WI38 (cell line): ENCODE results near the gene WDR86.

Experiments used
- H3K4me3 ChIP-seq: 2 replicates; pipeline ENCODE4 v1.5.1; 2011; ENCODE audit warnings: low read depth, mild to moderate bottlenecking, control low read depth, low read length
- CTCF ChIP-seq: IDR thresholded peaks from 2 replicates; pipeline ENCODE4 v1.5.1; 2012; ENCODE audit warnings: low read depth, mild to moderate bottlenecking, control low read depth, low read length

WDR86 gene

GRCh38 chr7:151338809-151339208 lies 71.0 kb downstream of the WDR86 start:
- H3K4me3 ChIP-seq, result no peak overlapping the region
- TF ChIP-seq CTCF, result no peak

DNA sequence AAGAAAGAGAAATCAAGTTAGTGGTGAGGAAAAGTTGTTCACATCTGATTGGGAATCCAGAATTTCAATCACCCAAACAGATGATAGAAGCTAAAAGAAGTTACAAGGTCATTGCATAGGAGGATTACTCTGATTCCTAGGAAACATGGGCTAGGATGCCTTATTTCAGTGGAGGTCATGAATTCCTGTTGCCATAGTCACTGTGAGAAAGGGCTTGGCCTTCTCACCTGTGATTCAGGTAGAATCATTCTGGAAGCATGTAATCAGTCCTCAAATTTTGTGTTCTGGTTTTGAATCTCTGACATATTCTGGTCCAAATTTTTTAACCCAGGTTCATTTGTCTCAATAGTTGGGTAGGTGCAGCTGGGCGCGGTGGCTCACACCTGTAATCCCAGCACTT lies 72.5 kb downstream of the WDR86 start:
- no peak for TF ChIP-seq CTCF
- no peak overlapping the region for H3K4me3 ChIP-seq

- TF ChIP-seq CTCF, result no peak
- no peak overlapping the region for H3K4me3 ChIP-seq
Measured at GRCh38 chr7:151336027-151336708, 73.7 kb downstream of the WDR86 start.

DNA sequence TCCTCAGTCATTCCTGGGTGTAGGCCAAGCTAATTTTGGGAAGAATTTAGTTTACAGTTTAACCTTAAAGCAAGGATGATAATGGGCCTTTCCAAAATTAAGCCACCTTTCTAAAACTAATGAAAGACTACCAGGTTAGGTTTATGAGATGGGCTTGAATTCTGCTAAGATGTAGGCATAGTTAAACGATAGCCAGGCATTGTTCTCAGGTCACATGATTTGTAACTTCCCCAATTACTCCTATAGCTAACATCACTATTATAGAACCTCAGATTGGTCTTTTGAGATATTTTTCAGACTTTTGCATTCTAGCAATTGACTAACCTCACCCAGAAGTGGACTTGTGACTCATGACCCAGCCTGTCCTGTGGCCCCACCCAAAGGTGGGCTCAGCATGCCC lies 75.2 kb downstream of the WDR86 start:
- H3K4me3 ChIP-seq, result no peak overlapping the region
- no peak for TF ChIP-seq CTCF
